HG03575 (cell line): ENCODE results near the gene GYPC.
"Not testable (repeated sequence)": the region's sequence is repeated elsewhere in the genome, so short reads cannot be mapped to it uniquely, and the experiment has no call there.

Experiments used
- ATAC-seq: cut with Tn5 transposase; IDR thresholded peaks from one replicate; pipeline ENCODE4 v1.9.1; 2021; ENCODE audit not compliant: unreplicated experiment, insufficient number of reproducible peaks, low FRiP score; ENCODE audit errors: extremely low read depth

The GYPC gene

GRCh38 chr2:126687503-126687902 is 31.5 kb downstream of the GYPC start:
- no peak for ATAC-seq

- ATAC-seq, result not testable (repeated sequence)
Measured at GRCh38 chr2:126688594-126688993, 32.6 kb downstream of the GYPC start.

GRCh38 chr2:126692241-126692640 is 36.3 kb downstream of the GYPC start:
- not testable (repeated sequence) for ATAC-seq

GRCh38 chr2:126692934-126693592 is 37.1 kb downstream of the GYPC start:
- ATAC-seq, result not testable (repeated sequence)

- no peak for ATAC-seq
Measured at GRCh38 chr2:126696644-126697520, 40.9 kb downstream of the GYPC start.

- no peak for ATAC-seq
Measured at GRCh38 chr2:126698376-126698775, 42.4 kb downstream of the GYPC start.

- no peak for ATAC-seq
Measured at GRCh38 chr2:126699018-126699417, 43.1 kb downstream of the GYPC start.

- ATAC-seq, result no peak
Measured at GRCh38 chr2:126699716-126700581, 44.0 kb downstream of the GYPC start.

- ATAC-seq, result no peak
Measured at GRCh38 chr2:126700677-126701076, 44.7 kb downstream of the GYPC start.

GRCh38 chr2:126703311-126703710 is 47.4 kb downstream of the GYPC start:
- ATAC-seq, result no peak

- no peak for ATAC-seq
Measured at GRCh38 chr2:126704434-126705160, 48.6 kb downstream of the GYPC start.

- ATAC-seq, result no peak
Measured at GRCh38 chr2:126707191-126707590, 51.2 kb downstream of the GYPC start.

GRCh38 chr2:126707941-126708340 is 52.0 kb downstream of the GYPC start:
- no peak for ATAC-seq

GRCh38 chr2:126714191-126714965 is 58.4 kb downstream of the GYPC start:
- no peak for ATAC-seq

GRCh38 chr2:126715111-126715510 is 59.2 kb downstream of the GYPC start:
- no peak for ATAC-seq

GRCh38 chr2:126715576-126716406 is 59.8 kb downstream of the GYPC start:
- no peak for ATAC-seq

GRCh38 chr2:126717277-126717676 is 61.3 kb downstream of the GYPC start:
- not testable (repeated sequence) for ATAC-seq
